ENCODE data around the gene RBM6.
"Not testable (repeated sequence)": the region's sequence is repeated elsewhere in the genome, so short reads cannot be mapped to it uniquely, and the experiment has no call there.

Gene RBM6

DNA sequence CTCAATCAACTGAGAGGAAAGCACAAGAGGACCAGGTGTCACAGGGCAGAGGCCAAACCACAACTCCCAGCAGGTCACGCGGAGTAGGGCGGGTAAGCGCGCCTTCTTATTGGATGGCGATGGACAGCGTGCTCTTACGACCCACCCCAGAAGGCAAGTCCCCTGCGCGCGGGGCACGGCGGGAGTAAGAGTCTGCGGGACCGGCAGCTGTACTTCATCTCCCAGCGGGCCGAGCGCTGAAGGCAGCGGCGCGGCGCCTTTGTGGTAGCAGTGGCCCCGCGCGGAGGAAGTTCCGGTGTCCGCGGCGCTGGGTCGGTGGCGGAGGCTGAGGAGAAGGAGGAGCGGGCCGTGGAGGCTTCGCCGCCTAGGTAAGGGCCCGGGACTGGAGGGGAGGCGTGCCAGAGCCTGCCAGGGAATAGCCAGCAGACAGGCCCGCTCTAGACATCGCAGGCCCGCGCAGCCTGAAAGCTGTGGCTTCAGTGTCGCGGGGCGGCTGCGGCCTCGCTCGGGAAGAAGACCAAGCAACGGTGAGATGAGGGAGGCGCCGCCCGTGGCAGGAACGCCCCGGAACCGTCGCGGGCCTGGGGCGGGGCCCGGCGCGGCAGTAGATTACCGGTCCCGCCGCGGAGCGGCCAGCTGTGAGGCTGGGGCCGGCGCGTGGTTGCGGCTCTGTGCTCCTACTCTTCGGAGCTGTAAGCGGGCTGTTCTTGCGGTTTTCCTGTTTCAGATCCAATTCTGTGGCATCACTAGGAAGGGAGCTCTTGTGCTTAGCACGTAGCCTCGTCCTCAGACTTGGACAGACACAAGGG is at the start of gene RBM6:
TSS of gene RBM6 (plus strand) at position 293 of the 809 bp plus-strand sequence. CDS start 22,492 bp downstream, outside the sequence.
- peak; percentile 96 for DNase-seq

GRCh38 chr3:49895791-49896190 is 44.2 kb upstream of the RBM6 start:
- DNase-seq: no peak

- DNase-seq: no peak
Measured at GRCh38 chr3:49896345-49896744, 43.6 kb upstream of the RBM6 start.

- no peak for DNase-seq
Measured at GRCh38 chr3:49898991-49899390, 41.0 kb upstream of the RBM6 start.

DNA sequence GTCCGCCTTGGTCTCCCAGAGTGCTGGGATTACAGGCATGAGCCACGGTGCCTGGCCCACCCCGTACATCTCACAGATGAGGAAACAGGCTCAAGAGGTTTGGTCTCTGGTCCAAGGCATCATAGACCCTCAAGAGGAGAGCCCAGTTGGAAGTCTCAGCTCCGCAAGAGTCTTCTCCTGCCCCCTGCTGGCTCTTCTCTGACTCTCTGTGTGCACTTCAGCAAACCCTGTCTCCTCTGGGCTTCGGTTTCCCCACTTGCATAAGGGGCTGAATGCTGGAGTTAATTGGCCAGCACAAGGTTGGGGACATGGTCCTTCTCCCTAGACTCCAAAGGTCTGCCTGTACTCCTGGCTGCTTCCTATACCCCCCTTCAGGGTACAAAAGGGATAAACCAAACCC is 40.1 kb upstream of the RBM6 start:
- peak; percentile 19 for DNase-seq

DNA sequence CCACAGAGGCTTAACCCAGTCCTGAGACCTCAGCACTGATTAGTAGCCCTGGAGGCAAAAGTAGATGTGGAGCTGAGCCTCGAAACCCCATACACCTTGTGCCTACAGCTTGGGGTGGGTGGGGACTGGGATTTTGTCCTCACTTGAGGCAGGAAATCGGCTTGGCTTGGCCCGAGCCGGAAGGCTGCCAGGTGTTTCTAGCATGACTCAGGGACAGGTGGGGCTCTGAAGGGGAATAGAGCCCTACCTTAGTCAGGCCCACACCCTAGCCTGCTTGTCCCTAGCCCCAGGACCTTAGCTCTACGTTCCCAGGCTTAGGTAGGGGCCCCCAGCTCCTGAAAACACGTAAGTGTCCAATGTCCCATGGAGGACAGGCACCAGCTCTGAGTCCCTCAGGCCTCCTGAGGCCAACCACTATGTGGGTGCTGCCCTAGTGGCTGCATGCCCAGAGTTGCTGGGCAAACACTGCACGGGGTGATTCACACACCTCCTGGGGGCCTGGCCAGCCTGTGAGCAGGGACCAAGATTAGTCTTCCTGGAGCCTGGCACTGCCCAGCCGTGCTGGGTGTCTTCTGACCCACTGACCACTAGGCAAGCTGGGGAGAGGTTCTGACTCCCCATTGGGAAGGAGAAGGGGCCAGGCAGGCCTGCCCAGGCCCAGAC is 39.3 kb upstream of the RBM6 start:
- DNase-seq: no peak

- DNase-seq: no peak
Measured at GRCh38 chr3:49901366-49902339, 38.3 kb upstream of the RBM6 start.

DNA sequence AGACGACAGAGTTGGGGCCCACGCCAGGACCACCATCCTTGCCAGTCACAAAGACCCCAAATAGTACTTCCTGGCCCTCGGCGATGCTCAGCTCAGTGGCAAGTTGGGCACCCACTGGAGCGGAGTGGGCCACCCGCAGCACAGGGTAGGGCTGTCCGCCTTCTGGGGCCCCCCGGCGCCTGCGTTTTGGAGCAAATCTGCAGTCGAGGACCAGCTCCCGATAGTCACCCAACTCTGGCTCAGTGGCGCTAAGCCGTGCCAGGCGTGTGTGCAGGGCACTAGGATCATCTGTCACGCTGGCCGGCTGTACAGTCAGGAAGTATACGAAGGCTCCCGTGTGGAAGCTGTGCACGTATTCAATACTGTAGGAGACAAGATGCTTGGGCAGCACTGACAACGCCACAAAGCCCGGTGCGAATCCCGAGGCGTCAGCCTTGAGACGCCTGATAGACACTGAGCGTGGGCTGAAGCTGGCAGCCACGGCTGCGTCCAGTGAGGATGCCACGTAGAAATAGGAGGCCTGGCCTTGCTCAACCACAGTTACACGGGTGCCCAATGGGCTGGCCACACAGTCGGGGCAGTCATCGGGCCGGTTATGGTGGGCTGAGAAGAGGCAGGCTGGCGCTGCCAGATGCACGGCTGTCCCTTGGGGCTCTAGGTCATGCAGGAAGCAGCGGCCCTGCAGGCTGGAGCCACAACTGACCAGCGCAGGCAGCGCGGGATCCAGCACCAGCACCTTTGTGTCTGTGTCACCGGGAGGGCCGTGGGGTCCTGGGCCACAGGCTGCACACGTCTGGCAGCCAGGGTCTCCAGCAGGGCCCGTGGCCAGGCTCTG is 37.2 kb upstream of the RBM6 start:
- DNase-seq: no peak

DNA sequence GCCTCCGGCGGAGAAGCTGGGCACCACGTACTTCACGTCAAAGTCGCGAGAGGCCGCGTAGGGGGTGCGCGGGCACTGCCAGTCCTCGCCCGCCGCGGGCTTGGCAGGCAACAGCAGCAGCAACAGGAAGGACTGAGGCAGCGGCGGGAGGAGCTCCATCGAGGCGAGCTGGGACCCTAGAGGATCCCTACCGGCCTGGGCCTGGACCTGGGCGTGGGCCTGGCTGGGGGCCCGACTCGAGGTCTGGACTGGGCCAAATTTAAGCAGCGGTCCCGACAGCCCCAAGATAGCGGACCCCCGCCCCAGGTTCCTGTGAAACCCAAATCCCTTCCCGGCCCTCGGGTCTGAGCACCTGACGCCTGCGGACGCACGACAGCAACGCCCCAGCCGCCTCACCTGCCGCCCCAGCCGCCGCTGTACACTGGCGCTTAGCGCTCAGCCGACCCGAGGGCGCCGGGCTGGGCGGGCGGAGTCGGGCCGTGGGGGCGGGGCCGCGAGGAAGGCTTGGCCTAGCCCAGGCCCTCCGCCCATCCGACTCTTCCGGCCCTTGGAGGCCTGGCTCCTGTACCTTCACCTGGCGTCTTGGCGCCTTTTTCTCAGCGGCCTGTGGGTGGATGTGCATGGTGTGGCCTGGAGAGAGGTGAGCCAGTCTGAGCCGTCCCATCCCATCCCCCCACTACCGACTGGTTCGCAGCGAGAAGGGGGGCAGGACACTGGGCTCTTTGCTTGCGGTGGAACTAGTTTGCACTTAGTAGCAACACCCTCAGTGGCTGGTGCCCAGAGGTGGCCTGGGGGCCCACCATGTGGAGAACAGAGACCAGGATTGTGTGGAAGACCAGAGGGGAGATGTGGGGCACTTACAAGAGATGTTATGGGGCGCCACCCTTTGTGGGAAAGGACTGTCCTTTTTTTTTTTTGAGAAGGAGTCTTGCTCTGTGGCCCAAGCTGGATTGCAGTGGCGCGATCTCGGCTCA is 36.2 kb upstream of the RBM6 start, which contains the start of gene MST1R:
TSS of gene MST1R (minus strand) at position 423 of the 974 bp plus-strand sequence. CDS start at position 159, 264 bp downstream.
- DNase-seq: no peak

DNA sequence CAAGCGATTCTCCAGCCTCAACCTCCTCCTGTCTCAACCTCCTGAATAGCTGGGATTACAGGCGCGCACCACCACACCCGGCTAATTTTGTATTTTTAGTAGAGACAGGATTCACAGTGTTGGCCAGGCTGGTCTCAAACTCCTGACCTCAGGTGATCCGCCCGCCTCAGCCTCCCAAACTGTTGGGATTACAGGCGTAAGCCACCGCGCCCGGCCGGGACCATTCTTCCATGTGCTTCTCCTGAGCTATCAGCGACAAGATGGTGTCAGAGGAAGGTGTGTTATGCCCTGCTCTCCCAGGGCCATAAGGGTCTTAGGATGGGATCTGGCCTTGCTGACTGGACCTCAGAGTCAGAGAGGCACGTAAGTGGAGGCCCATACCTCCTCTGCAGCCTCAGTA is 35.5 kb upstream of the RBM6 start:
- not testable (repeated sequence) for DNase-seq

DNA sequence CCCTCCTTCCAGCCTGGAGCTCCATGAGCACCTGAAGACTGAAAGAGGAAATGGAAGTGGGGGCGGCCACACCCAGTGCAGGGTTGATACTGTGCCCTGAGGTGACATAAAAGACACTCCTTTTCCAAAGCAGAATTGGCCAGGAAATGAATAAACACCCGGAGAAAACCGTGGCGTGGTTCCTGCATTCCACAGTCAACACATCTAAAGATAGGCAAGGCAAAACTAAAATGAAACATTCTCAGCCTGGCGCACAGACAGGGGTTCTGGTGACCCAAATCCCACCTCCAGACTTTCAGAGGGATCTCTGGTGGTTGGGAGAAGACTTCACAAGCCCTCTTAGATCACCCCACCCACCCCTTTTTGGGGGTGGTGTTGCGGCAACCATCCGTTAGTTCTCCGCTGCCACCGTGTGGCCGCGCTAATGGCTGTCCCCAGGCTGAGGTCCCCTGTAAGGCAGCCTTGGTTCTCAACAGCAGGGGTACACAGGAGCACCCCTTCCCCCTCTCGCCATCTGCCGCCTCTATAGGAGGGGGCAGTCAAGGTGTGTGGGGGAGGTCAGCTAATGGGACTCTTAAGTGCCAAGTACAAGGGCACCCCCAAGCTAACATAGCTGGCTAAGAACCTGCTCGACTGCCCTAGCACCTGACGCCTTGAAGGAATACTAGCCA is 33.7 kb upstream of the RBM6 start:
- DNase-seq: no peak

DNA sequence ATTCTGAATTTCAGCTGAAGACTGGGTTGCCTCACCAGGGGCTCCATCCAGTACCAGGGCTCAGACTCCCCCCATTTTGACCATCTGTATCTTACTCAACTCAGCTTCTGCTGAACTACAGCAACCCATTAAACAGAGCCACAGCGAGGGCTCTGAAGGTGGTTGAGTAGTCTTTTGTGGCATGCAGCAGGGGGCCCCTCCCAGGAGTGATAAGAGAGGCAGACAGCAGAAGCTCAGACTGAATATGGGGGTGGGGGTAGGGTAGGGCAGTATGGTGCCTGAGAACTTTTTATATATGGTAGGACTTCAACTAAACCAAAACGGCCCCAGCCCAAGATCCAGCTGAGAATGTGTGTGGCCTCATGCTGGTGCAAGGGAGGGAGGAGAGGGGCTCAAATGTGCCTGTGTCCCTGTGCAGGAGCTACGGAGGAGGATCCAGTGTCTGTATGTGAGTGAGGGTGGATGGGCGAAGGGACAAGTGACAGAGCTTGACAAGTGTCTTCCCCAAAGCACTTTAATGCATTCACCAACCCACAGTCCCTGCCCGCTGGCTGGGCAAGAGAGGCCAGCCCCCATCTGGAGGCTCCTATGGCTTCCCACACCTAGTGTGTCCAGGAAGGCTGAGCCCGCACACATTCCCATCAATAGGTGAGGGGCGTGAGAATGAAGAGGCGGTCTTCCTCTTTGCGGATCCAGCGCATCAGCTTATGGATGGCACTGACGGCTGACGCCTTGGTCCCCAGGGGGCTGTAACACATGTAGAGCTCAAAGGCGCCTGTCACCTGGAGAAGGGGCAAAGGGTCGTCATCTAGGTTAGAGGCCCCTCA is 31.4 kb upstream of the RBM6 start:
- no peak for DNase-seq

GRCh38 chr3:49910409-49911123 is 29.4 kb upstream of the RBM6 start:
- DNase-seq: no peak

DNA sequence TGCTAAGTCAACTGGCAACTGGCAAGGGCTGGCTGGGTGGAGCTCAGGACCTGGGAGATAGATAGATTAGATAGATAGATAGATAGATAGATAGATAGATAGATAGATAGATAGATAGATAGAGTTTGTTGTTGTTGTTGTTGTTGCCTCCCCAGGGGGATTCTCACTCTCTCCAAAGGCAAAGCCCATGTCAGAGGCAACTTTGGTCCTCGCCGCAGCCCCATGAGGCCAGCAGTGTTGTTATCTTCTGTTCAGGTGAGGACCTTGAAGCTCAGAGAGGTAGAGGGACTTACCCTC is 28.9 kb upstream of the RBM6 start:
- no peak for DNase-seq

DNA sequence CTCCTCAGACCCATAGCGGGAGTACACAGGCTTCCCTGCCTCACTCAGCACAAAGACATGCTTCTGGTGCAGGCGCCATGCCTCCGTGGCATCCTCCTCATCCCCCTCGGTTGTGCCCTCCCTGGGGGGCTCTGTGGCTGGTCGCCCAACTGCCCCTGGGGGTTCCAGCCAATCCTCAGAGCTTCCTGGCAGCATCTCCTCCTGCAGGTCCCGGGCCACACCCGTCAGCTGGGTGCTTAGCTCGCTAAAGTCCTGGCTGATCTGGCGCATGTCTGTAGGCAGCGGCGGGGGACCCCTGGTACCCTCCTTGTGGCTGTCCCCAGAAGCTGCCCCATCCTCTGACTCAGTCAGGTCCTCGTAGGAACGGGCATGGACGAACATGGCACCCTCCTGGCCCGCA is 28.3 kb upstream of the RBM6 start:
- DNase-seq: no peak

DNA sequence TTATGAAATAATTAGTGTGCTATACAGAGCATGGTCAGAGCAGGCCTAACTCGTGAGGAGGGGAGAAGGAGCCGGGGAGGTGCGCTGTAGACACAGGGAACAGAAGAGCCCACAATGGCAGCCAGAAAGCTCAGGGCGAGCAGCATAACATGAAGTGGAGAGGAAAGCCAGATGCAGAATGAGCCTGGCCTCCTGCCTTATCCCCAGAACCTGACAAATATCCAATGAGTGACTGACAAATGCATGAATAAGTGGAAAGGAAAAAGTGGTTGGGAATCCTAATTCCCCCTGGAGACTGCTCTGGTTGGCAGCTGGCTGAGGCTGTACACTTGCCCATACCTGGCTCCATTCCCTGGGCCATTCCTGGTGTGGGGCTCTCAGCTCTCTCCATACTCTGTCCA is 27.1 kb upstream of the RBM6 start:
- no peak for DNase-seq

DNA sequence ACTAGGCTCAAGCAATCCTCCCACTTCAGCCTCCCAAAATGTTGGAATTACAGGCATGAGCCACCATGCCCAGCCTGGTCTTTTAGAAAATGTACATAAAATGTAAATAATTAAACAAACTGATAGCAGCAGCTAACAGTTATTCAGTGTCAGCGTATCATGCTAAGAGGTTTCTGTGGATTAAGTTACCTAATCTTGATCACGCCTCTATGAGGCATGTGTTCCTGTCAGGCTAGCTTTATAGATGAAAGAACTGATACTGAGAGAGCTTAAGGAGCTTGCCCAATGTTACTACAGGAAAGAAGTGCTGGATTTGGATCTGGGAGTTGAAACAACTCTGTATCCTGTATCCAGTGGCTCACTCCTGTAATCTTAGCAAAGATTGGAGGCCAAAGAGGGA is 25.0 kb upstream of the RBM6 start:
- DNase-seq: no peak

GRCh38 chr3:49916686-49917085 is 23.3 kb upstream of the RBM6 start:
- DNase-seq: no peak

All from GDM1 (cell line).